BJ (cell line): ENCODE measurements around the gene CD74. TPM values are rescaled to one million over a fixed set of nuclear protein-coding genes. Genes with fewer than 3 reads are reported as not detected.

Experiments used
- CTCF ChIA-PET: fragments of 350-600 bp; formaldehyde crosslinking; extraction: SDS; loops from one replicate; lab custom pipeline; 2021; ENCODE audit warnings: antibody characterized with exemption, inconsistent platforms; lab: Yijun Ruan, JAX
- POLR2A ChIA-PET: fragments of 300-600 bp; sonication (Branson Sonifier 250); formaldehyde crosslinking; extraction: SDS; loops from one replicate; lab custom pipeline; 2021; ENCODE audit warnings: antibody characterized with exemption; lab: Charles Lee
- DNase-seq: peaks from one replicate; pipeline ENCODE4 v3.0.0-alpha.2; 2011; ENCODE audit warnings: low read depth
- H3K27me3 ChIP-seq: 2 replicates; pipeline ENCODE4 v1.6.0; 2011; ENCODE audit warnings: low read length; ENCODE audit not compliant: control insufficient read depth, insufficient read depth
- H3K36me3 ChIP-seq: 2 replicates; pipeline ENCODE4 v1.5.1; 2011; ENCODE audit warnings: low read length; ENCODE audit not compliant: control insufficient read depth, insufficient read depth
- H3K4me3 ChIP-seq: 2 replicates; pipeline ENCODE4 v1.5.1; 2011; ENCODE audit warnings: low read depth, mild to moderate bottlenecking, control low read depth, low read length
- CTCF ChIP-seq: IDR thresholded peaks from 2 replicates; pipeline ENCODE4 v1.5.1; 2011; ENCODE audit warnings: low read depth, mild to moderate bottlenecking, control low read depth, inconsistent platforms, low read length, moderate library complexity; ENCODE audit not compliant: insufficient read depth
- polyA plus RNA-seq: library from polyadenylated mRNA; depleted of rRNA; stranded (reverse); fragments of >200 nt; gene quantifications from 2 replicates; pipeline ENCODE4 v1.2.3, GENCODE V29; 2011

CD74 gene
- polyA plus RNA-seq, 1 experiment, result 0.28 TPM

GRCh38 chr5:150396267-150396666, 16.4 kb downstream of the CD74 start:
- Histone ChIP-seq H3K36me3 (peaks cover 26% of the 10 kb centered on the region), H3K27me3 (no peaks in the 10 kb centered on the region), H3K4me3 (no peak overlapping the region)
- DNase-seq, result no peak
- ChIA-PET POLR2A (interaction anchor here (0.6 kb wide), 1 partner anchor 14 kb away, joined by 5 read pairs; no protein-coding TSS in a partner anchor), CTCF (interaction anchor here (1.1 kb wide), 1 partner anchor 46 kb away, joined by 3 read pairs; no protein-coding TSS in a partner anchor)
- TF ChIP-seq CTCF, result no peak

- no peak for TF ChIP-seq CTCF
- H3K27me3 ChIP-seq, result no peaks in the 10 kb centered on the region
- no peak for DNase-seq
- H3K36me3 ChIP-seq, result peaks cover 27% of the 10 kb centered on the region
- CTCF ChIA-PET, result no interaction called here
- no peak overlapping the region for H3K4me3 ChIP-seq
- POLR2A ChIA-PET, result no interaction called here
These were observed 17.1 kb downstream of the CD74 start for GRCh38 chr5:150395688-150395975.

DNA sequence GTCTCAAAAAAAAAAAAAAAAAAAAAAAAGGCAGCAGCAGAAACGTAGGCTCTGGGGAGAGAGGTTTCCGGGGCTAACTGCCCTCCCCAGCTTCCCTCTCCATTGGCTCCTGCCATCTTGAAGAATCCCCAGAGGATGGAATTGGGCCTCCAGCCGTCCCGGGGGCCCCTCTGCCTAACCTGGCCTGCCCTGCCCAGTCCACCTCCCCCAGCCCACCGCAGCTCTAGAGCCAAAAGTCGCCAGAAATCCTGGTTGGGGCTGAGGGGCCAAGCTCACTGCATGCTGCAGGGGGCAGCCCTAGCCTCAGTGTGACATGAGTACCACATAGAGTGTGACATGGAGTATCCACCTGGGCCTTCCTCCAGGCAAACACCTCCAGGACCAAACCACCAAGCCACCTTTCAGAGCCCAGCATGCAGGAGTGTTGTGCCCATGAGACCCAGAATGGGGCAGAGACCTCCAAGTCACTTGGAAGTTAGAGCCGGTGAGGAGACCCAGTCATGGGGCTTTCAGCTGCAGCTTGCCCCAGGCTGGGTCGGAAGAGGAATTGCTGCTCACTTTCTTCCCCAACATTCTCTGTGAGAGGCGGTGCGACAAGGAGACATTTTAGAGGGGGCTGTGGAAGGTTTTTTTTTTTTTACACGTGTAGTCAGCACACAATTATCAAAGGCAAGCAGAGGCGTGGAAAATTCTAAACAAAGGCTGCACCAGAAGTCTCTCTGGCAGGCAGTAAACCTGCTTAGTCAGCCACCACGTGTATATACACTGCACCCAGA, 17.6 kb downstream of the CD74 start:
- TF ChIP-seq CTCF, result no peak
- no peaks in the 10 kb centered on the region for H3K27me3 ChIP-seq
- H3K36me3 ChIP-seq, result peaks cover 28% of the 10 kb centered on the region
- ChIA-PET CTCF (interaction anchor here (1.0 kb wide), 1 partner anchor 13 kb away, joined by 3 read pairs; no protein-coding TSS in a partner anchor), POLR2A (no interaction called here)
- no peak for DNase-seq
- no peak overlapping the region for H3K4me3 ChIP-seq

GRCh38 chr5:150394131-150394530, 18.6 kb downstream of the CD74 start:
- DNase-seq, result no peak

More at GRCh38 chr5:150394131-150394530, 18.6 kb downstream of the CD74 start:
- H3K36me3 ChIP-seq, result peaks cover 30% of the 10 kb centered on the region
- no peak overlapping the region for H3K4me3 ChIP-seq
- ChIA-PET POLR2A (no interaction called here), CTCF (interaction anchor here (1.0 kb wide), 1 partner anchor 12 kb away, joined by 3 read pairs; no protein-coding TSS in a partner anchor)
- TF ChIP-seq CTCF, result no peak
- H3K27me3 ChIP-seq, result no peaks in the 10 kb centered on the region
